ENCODE data around the gene ZAR1L. TPM values are rescaled to one million over a fixed set of nuclear protein-coding genes. Genes with fewer than 3 reads are reported as not detected.

The ZAR1L gene
- total RNA-seq, 1 donor from 2014 or later: not detected

GRCh38 chr13:32300406-32300805 is 14.8 kb downstream of the ZAR1L start:
- Mint-ChIP-seq H3K4me1 (ENCODE audit: low read depth) (no peaks in the 10 kb centered on the region), H3K4me3 (ENCODE audit: low read depth) (no peak overlapping the region), H3K27me3 (peaks cover 7% of the 10 kb centered on the region), H3K9me3 (ENCODE audit: low read depth) (no peaks in the 10 kb centered on the region), H3K27ac (no peak overlapping the region), H3K36me3 (ENCODE audit: insufficient read depth) (no peaks in the 10 kb centered on the region)
- no peak for TF ChIP-seq CTCF (IDR thresholded peaks at IDR 0.05; ENCODE audit: unreplicated experiment)
- no peak for DNase-seq (ENCODE audit: low spot score, unreplicated experiment)

- H3K36me3 Mint-ChIP-seq (ENCODE audit: insufficient read depth): no peaks in the 10 kb centered on the region
- TF ChIP-seq CTCF (IDR thresholded peaks at IDR 0.05; ENCODE audit: unreplicated experiment): no peak
- H3K4me3 Mint-ChIP-seq (ENCODE audit: low read depth): no peak overlapping the region
- no peaks in the 10 kb centered on the region for H3K4me1 Mint-ChIP-seq (ENCODE audit: low read depth)
- H3K27ac Mint-ChIP-seq: no peak overlapping the region
- no peak for DNase-seq (ENCODE audit: low spot score, unreplicated experiment)
- H3K27me3 Mint-ChIP-seq: peaks cover 7% of the 10 kb centered on the region
- no peaks in the 10 kb centered on the region for H3K9me3 Mint-ChIP-seq (ENCODE audit: low read depth)
Observed at GRCh38 chr13:32299893-32300292, 15.3 kb downstream of the ZAR1L start.

DNA sequence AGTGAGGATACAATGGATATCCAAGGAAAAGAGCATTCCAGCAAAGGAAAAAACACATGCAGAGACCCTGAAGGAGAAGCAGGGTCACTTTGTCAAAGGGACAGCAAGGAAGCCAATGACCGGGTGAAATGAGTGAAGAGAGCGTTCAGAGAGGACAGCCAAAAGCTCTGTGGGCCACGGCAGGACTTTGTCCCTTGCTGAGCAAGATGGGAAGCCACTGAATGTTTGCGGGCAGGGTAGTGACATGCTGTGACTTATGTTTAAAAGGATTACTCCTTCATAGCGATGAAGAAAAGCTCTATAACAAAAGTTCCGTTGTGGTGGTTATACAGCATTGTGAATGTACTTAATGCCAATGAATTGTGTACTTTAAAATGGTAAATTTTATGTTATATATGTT is 16.5 kb downstream of the ZAR1L start:
- H3K9me3 Mint-ChIP-seq (ENCODE audit: low read depth): no peaks in the 10 kb centered on the region
- no peak overlapping the region for H3K4me3 Mint-ChIP-seq (ENCODE audit: low read depth)
- no peak overlapping the region for H3K27ac Mint-ChIP-seq
- no peaks in the 10 kb centered on the region for H3K36me3 Mint-ChIP-seq (ENCODE audit: insufficient read depth)
- peaks cover 7% of the 10 kb centered on the region for H3K27me3 Mint-ChIP-seq
- no peak for TF ChIP-seq CTCF (IDR thresholded peaks at IDR 0.05; ENCODE audit: unreplicated experiment)
- no peaks in the 10 kb centered on the region for H3K4me1 Mint-ChIP-seq (ENCODE audit: low read depth)
- DNase-seq (ENCODE audit: low spot score, unreplicated experiment): no peak

DNA sequence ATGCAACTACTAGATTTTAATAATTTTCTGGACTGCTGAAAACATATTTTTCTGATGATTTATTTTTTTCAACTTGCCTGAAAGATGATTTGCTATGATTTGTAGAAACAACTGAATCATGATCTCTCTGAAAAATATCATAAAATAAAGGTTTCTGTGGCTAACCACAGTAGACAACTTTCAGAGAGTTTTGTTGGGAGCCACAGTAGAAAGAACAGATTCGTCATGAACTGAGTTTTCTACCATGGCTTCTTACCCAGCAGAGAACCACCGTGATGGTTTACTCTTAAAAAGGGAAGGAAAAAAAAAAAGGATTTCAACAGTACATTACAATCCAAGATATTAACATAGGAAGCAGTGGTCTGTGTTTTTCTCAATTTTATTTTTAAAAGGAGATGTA is 18.0 kb downstream of the ZAR1L start:
- no peak overlapping the region for H3K4me3 Mint-ChIP-seq (ENCODE audit: low read depth)
- DNase-seq (ENCODE audit: low spot score, unreplicated experiment): no peak
- no peaks in the 10 kb centered on the region for H3K9me3 Mint-ChIP-seq (ENCODE audit: low read depth)
- H3K36me3 Mint-ChIP-seq (ENCODE audit: insufficient read depth): no peaks in the 10 kb centered on the region
- no peak overlapping the region for H3K27ac Mint-ChIP-seq
- no peak for TF ChIP-seq CTCF (IDR thresholded peaks at IDR 0.05; ENCODE audit: unreplicated experiment)
- no peaks in the 10 kb centered on the region for H3K4me1 Mint-ChIP-seq (ENCODE audit: low read depth)
- peaks cover 7% of the 10 kb centered on the region for H3K27me3 Mint-ChIP-seq

DNA sequence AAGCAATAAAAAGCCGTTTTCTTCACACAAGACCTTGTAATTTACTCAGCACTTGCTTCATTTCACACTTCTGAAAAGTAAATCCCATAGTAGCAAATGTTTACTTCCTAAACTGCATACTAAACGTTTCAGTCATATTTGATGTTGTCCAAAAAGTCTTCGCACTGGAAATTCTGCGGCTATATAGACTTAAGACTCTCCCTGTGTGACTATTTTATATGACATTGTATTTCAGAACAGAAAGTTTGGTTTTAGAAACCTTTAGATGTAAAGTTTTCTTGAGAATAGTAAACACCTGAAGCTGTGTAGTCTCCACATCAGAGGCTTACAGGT is 29.6 kb downstream of the ZAR1L start:
- H3K9me3 Mint-ChIP-seq (ENCODE audit: low read depth): no peaks in the 10 kb centered on the region
- DNase-seq (ENCODE audit: low spot score, unreplicated experiment): no peak
- no peak overlapping the region for H3K4me3 Mint-ChIP-seq (ENCODE audit: low read depth)
- H3K27me3 Mint-ChIP-seq: no peaks in the 10 kb centered on the region
- TF ChIP-seq CTCF (IDR thresholded peaks at IDR 0.05; ENCODE audit: unreplicated experiment): no peak
- H3K36me3 Mint-ChIP-seq (ENCODE audit: insufficient read depth): no peaks in the 10 kb centered on the region
- H3K27ac Mint-ChIP-seq: no peak overlapping the region
- H3K4me1 Mint-ChIP-seq (ENCODE audit: low read depth): no peaks in the 10 kb centered on the region
